Thymus (tissue), 11 donors: ENCODE data around the gene TMEM254. TPM values are rescaled to one million over a fixed set of nuclear protein-coding genes. Genes with fewer than 3 reads are reported as not detected.
"Not testable (repeated sequence)": the region's sequence is repeated elsewhere in the genome, so short reads cannot be mapped to it uniquely, and the experiment has no call there.

Experiments used
- DNase-seq, 9 donors: peaks; one replicate each; pipeline ENCODE4 v3.0.0-alpha.2; 2013; ENCODE audit warnings: low spot score in 9 of 9, low read depth in 6 of 9, missing footprints in 1 of 9
- H3K27ac ChIP-seq, 2 donors: one replicate each; pipeline ENCODE4 v1.5.1; 2013; ENCODE audit warnings: control low read depth in 1 of 2, low read depth in 1 of 2, low read length in 1 of 2, mild to moderate bottlenecking in 1 of 2, moderate library complexity in 1 of 2
- H3K27me3 ChIP-seq, 2 donors: one replicate each; pipeline ENCODE4 v1.5.1; 2013; ENCODE audit warnings: low read length in 1 of 2; ENCODE audit not compliant: control insufficient read depth in 2 of 2, insufficient read depth in 1 of 2
- H3K36me3 ChIP-seq, 2 donors: one replicate each; pipeline ENCODE4 v1.5.1; 2013; ENCODE audit warnings: low read length in 1 of 2, mild to moderate bottlenecking in 1 of 2, moderate library complexity in 1 of 2; ENCODE audit not compliant: control insufficient read depth in 2 of 2, insufficient read depth in 2 of 2
- H3K4me1 ChIP-seq, 2 donors: one replicate each; pipeline ENCODE4 v1.5.1; 2013; ENCODE audit warnings: low read length in 2 of 2; ENCODE audit not compliant: control insufficient read depth in 2 of 2, insufficient read depth in 2 of 2
- H3K4me3 ChIP-seq, 2 donors: one replicate each; pipeline ENCODE4 v1.5.1; 2013; ENCODE audit warnings: low read length in 2 of 2, control low read depth in 1 of 2, mild to moderate bottlenecking in 1 of 2
- H3K9me3 ChIP-seq, 2 donors: one replicate each; pipeline ENCODE4 v1.5.1; 2013; ENCODE audit warnings: low read length in 1 of 2, mild to moderate bottlenecking in 1 of 2; ENCODE audit not compliant: control insufficient read depth in 2 of 2, insufficient read depth in 1 of 2
- WGBS: extraction: QIAGEN DNeasy Blood & Tissue Kit; methylation state at CpG from one replicate; pipeline ENCODE4 v1.1.7; 2013; 5-methylcytosine and 5-hydroxymethylcytosine counted together
- polyA plus RNA-seq: library from polyadenylated mRNA; stranded (reverse); fragments of 200-250 nt; gene quantifications from one replicate; pipeline ENCODE4 v1.2.3, GENCODE V29; 2013
- total RNA-seq: library from RNA; stranded (reverse); fragments of 120-200 nt; gene quantifications from one replicate; pipeline ENCODE4 v1.2.4, GENCODE V29; 2013
- donor health status: healthy.

TMEM254 gene
- total and polyA plus RNA-seq, 2 donors = 10.0 to 20.9 TPM

DNA sequence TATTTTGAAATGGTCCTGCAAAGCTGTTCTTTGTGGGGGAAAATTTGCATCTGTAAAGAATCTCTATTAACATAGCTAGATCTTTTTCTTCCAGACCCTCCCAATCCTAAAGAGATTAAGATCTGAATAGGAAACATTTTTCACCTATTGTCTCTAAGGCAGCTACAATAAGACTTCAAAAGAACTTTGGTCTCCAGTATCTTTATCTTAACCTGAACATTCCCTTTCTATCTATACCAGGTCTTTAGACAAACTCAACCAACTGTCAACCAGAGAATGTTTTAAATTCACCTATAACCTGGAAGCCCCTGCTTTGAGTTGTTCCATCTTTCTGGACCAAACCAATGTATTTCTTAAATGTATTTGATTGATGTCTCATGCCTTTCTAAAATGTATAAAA, 10.6 kb upstream of the TMEM254 start:
- not testable (repeated sequence) for H3K4me1 ChIP-seq, H3K36me3 ChIP-seq, H3K4me3 ChIP-seq, H3K27ac ChIP-seq, H3K27me3 ChIP-seq, H3K9me3 ChIP-seq, DNase-seq

DNA sequence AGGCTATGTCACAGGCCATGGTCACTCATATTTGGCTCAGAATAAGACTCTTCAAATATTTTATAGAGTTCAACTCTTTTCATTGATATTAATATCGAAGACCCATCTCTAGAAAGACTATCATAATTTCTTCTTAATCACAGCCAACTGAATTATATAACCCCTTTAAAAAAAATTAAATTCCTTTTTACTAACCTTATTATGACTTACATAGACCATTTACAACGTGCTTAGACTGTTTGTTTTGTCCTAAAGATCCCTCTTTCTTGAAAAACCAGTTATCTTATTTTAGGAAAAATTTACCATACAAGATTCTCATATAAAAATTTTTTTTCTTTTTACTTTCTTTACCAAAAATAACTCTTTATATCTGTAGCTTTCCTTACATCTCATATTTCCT, 10.2 kb upstream of the TMEM254 start:
- H3K4me1 ChIP-seq = no peaks in the 10 kb centered on the region
- H3K27ac ChIP-seq = no peak overlapping the region
- no peaks in the 10 kb centered on the region for H3K27me3 ChIP-seq
- WGBS = 80% methylated on average over 2 of the region's 2 CpGs
- no peak for DNase-seq
- no peaks in the 10 kb centered on the region for H3K36me3 ChIP-seq
- no peak overlapping the region for H3K4me3 ChIP-seq
- no peaks in the 10 kb centered on the region for H3K9me3 ChIP-seq

DNA sequence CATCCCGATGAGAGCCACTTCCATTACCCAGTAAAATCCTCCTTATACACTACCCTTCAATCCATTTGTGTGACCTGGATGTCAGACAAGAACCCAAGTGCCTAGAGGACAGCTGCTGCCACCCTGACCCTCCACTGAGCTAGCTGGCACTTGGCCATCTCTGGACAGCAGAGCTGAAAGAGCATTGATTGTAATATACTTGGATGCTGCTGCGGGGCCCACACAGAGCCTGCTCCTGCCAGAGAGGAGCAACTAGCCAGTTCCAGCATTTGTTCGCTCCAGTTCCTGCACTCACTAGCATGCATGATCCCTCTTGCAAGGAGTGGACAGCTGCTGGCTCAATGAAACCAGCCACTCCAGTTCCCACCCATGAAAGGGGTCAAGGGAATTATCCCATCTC, 8.4 kb upstream of the TMEM254 start:
- 98% methylated on average over 3 of the region's 3 CpGs for WGBS
- no peaks in the 10 kb centered on the region for H3K9me3 ChIP-seq
- H3K27ac ChIP-seq = no peak overlapping the region
- no peak for DNase-seq
- no peaks in the 10 kb centered on the region for H3K36me3 ChIP-seq
- H3K4me3 ChIP-seq = no peak overlapping the region
- no peaks in the 10 kb centered on the region for H3K27me3 ChIP-seq
- no peaks in the 10 kb centered on the region for H3K4me1 ChIP-seq

DNA sequence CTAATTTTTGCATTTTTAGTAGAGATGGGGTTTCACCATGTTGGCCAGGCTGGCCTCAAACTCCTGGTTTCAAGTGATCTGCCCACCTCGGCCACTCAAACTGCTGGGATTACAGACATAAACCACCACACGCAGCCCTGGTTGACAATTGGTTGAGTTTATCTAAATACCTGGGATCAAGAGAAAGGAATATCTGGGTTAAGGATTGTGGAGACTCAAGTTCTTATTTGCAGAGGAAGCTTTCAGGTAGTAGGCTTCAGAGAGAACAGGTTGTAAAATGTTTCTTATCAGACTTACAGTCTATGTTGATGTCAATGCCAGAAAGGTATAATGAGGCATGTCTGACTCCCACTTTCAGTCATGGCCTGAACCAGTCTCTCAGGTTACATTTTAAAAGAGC, 5.9 kb upstream of the TMEM254 start:
- Histone ChIP-seq H3K36me3 (no peaks in the 10 kb centered on the region), H3K4me1 (no peaks in the 10 kb centered on the region), H3K27me3 (no peaks in the 10 kb centered on the region), H3K27ac (no peak overlapping the region), H3K9me3 (no peaks in the 10 kb centered on the region), H3K4me3 (no peak overlapping the region)
- WGBS = 98% methylated on average over 2 of the region's 2 CpGs
- no peak for DNase-seq

DNA sequence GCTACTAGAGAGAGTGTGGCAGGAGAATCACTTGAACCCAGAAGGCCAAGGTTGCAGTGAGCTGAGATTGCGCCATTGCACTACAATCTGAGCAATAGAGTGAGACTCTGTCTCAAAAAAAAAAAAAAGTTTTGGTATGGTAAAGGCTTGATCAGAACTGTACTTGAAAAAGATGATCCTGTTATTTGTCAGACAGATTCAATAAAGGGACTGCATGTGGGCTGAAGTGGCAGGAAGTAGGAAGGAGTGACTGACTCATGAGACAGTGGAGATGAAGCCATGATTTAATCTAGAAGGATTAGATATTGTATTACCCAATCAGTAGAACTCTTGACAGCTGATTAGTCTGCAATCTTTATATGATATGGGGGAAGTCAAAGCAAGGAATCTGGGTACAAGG, 2.7 kb upstream of the TMEM254 start:
- Histone ChIP-seq H3K4me3 (no peak overlapping the region), H3K27me3 (no peaks in the 10 kb centered on the region), H3K27ac (no peak overlapping the region), H3K36me3 (no peaks in the 10 kb centered on the region), H3K4me1 (peaks cover 0 to 9% of the 10 kb centered on the region in 2 donors), H3K9me3 (no peaks in the 10 kb centered on the region)
- no peak for DNase-seq
- 94% methylated on average over 1 of the region's 1 CpG for WGBS

DNA sequence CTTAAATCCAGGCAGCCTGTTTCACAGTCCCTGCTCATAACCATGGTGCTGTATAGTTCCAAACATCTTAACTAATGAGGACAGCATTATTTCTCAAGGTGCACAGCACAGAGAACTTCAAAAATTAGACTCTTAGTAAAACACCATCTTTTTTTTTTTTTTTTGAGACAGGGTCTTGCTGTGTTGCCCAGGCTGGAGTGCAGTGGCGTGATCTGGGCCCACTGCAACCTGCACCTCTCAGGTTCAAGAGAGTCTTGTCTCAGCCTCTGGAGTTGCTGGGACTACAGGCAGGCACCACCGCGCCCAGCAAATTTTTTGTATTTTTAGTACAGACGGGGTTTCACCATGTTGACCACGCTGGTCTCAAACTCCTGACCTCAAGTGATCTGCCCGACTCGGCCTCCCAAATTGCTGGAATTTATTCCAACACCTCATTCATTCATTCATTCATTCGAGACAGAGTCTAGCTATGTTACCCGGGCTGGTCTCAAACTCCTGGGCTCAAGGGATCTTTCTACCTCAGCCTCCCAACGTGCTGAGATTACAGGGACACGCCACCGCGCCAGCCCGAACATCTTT, 507 bp upstream of the TMEM254 start:
- DNase-seq = no peak
- Histone ChIP-seq H3K36me3 (no peaks in the 10 kb centered on the region), H3K4me3 (peak overlapping the region; percentile 77 to 80), H3K4me1 (peaks cover 0 to 9% of the 10 kb centered on the region in 2 donors), H3K27ac (peak overlapping the region; percentile 84 to 93), H3K9me3 (no peaks in the 10 kb centered on the region), H3K27me3 (no peaks in the 10 kb centered on the region)
- WGBS = 50% methylated on average over 14 of the region's 14 CpGs

DNA sequence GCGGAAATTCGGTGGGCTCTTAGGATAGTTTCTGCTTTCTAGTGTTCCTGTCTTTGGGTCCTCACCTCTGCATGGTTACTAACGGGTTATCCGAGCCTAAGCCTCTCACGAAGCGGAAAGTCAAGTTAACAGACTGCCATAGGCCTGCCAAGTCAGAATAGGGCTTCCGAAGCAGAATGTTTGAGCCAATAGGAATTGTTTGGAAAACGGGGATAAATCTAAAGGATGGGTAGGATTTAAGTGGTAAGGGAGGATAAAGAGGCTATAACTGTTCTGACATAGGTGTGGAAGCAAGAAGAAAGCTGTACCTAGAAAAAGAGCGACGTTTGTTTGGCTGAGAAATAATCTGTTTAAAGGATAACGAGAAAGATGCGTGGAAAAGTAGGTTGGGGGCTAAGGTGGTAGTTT, 851 bp downstream of the TMEM254 start:
- H3K4me3 ChIP-seq = peak overlapping the region; percentile 77 to 80
- H3K27ac ChIP-seq = peak overlapping the region in 1 of 2 donors; percentile 4
- no peaks in the 10 kb centered on the region for H3K36me3 ChIP-seq
- H3K4me1 ChIP-seq = peaks cover 0 to 9% of the 10 kb centered on the region in 2 donors
- 5% methylated on average over 12 of the region's 12 CpGs for WGBS
- no peak for DNase-seq
- H3K27me3 ChIP-seq = no peaks in the 10 kb centered on the region
- H3K9me3 ChIP-seq = no peaks in the 10 kb centered on the region

DNA sequence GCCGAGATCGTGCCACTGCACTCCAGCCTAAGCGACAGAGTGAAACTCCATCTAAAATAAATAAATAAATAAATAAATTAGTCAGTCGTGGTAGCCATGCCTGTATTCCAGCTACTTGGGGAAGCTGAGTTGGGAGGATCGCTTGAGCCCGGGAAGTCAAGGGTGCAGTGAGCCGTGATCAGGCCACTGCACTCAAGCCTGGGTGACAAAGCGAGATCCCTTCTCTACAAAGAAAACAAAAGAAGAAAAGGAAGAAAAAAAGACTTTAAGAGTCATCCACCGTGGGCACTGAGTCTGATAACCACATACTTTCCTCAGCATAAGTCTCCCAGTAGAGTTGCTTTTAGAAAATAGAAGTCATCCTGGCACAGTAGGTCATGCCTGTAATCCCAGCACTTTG, 2.6 kb downstream of the TMEM254 start:
- WGBS = 95% methylated on average over 9 of the region's 9 CpGs
- Histone ChIP-seq H3K9me3 (no peaks in the 10 kb centered on the region), H3K4me3 (no peak overlapping the region), H3K4me1 (peaks cover 0 to 9% of the 10 kb centered on the region in 2 donors), H3K27ac (no peak overlapping the region), H3K36me3 (no peaks in the 10 kb centered on the region), H3K27me3 (no peaks in the 10 kb centered on the region)
- no peak for DNase-seq

DNA sequence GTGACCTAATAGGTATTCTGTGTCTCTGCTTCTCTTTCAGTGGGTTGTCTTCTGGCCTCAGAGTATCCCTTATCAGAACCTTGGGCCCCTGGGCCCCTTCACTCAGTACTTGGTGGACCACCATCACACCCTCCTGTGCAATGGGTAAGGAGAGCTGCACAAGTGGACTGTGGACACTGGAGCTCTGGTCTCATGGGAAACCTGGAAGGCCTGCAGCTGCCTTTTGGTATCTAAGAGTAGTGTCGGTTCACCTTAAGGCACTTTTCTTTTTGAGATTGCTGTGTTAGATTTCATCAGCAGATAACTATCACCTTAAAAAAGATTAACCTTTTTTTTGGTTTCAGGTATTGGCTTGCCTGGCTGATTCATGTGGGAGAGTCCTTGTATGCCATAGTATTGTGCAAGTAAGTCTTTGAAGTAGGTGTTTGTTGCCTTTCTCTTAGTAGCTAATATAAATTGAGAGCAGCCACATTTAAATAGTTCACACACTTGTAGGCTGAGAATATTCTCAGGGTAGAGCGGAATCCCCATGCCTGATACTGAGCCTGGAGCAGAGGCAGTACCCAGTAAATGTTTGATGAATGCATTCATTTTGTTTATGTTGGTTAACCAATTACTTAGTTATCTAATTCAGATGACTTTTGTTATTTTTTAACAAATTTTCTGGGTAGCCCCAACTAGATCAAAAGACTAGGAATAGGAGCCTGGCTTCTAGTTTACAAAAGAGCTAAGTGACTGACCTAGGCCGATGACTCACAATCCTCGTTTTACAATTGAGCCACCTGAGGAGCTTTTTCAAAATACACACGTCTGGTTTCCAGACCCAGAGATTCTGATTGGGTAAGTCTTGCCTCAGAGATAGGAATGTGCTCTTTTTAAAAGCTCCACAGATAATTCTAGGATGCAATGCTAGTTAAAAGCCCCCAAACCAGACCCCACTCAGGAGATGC, 3.6 kb downstream of the TMEM254 start:
- Histone ChIP-seq H3K27ac (no peak overlapping the region), H3K36me3 (no peaks in the 10 kb centered on the region), H3K4me3 (no peak overlapping the region), H3K9me3 (no peaks in the 10 kb centered on the region), H3K4me1 (peaks cover 0 to 9% of the 10 kb centered on the region in 2 donors), H3K27me3 (no peaks in the 10 kb centered on the region)
- WGBS = 75% methylated on average over 5 of the region's 5 CpGs
- no peak for DNase-seq
